NCI-H510A treated with DMSO at 0.1 percent for 48 hours (cell line): ENCODE results near the gene RAMAC.
"Not testable (repeated sequence)": the region's sequence is repeated elsewhere in the genome, so short reads cannot be mapped to it uniquely, and the experiment has no call there.

Source experiments
- DNase-seq: peaks from one replicate; lab custom pipeline; 2025; lab: John Stamatoyannopoulos, UW

RAMAC gene

DNA sequence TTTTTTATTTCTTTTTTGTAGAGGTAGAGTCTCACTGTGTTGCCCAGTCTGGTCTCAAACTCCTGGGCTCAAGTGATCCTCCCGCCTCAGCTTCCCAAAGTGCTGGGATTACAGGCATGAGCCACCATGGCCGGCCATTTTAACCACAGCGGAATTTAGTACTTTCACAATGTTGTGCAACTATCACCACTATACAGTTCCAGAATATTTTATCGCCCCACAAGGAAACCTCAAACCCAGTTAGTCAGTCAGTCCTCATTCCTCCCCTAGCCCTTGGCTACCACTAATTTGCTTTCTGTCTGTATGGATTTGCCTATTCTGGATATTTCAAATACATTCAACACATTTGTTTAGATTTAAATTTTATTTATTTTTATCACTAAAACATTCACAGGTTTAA is 17.9 kb upstream of the RAMAC start:
- DNase-seq = no peak

DNA sequence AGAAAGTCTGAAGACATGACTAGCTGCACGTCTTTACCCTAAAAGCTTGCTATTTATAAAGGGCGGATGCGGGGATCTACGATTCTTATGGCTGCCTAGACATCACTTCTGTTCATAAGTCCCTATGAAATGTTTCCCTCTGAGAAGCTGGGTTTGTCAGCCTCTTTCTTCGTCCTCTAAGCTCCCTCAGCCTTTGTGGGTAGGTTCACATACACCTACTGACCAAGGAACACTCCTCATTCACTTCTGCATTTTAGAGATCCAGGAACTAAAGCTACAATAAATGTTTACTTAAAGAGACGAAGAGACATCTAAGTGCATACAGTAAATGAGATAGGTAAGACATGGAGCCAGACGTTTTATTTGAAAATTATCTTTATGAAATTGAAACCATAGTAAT is 16.7 kb upstream of the RAMAC start:
- no peak for DNase-seq

DNA sequence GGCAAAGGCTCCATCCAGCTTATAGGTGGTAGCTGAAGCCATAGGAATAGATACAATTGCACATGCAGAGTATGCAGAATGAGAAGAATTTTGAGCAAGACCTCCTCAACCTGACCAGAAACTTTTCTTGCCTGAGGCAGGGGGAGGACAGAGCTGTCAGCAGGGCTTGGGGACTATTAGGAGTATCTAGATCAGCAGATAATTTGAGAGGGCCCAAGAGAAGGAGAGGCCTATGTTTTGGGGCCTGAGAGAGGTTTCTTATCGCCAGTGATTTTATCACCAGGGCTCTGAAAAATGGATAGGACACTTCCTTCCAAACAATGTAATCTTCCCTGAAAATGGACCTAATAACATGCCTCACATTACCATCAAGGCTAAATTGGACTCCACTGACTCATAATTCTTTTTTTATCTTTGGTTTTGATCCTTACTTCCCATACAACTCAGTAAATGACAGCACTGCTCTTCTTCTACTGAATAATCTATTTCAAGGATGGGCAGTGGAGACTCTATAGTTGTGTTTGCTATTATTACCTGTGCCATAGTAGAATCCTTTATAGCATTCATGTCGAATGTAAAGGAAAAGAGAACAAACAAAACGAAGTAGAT is 15.8 kb upstream of the RAMAC start:
- no peak for DNase-seq

DNA sequence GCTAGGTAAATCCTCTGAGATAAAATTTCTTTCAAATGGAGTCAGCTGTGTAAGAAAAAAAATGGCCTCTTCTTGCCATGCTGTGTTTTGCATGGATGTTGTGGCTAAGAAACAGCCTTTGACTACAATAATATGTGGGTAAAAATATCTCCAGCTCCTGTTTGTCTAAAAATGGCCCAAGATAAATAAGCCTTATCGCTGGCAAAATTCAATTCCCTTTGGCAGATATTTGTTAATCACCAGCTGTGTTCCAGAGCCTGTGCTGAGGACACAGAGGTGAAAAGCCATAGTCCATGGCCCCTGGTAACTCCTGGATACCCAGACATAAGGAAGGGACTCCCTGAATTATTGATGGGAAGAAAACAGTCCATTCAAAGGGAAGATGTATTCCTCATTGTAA is 15.3 kb upstream of the RAMAC start:
- DNase-seq = no peak

DNA sequence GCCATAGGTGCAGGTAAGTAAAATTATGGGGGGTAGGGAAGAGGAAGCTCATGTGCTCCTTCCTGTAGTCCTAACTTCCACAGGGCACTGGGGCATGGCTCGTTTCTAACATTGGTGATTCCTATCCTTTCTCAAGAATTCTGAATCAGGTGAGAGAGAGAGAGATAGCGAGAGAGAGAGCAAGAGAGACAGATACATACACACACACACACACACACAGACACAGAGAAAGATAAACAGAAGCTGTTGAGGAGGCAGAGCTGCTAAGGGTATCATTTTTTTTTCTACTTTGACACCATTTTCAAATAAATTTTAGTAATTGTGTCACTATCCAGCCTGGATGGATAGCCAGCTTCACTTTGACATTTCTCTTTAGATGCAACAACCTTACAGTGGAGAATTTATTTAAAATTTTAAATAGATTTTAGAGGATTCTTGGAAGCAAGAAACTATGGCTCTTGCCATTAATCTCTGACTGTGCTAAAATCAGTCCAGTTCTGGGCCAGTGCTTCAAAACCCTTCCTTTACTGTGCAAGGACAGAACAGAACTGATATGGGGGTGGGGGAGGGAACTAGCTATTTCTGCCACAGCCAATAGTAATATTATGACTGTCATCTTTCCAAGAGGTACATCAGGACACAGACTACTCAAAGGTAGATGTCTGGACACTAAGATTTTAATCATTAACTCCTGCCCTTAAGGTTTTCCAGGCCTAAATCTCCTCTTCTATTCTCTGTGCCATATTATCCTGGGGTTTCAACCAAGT is 14.6 kb upstream of the RAMAC start:
- no peak for DNase-seq

DNA sequence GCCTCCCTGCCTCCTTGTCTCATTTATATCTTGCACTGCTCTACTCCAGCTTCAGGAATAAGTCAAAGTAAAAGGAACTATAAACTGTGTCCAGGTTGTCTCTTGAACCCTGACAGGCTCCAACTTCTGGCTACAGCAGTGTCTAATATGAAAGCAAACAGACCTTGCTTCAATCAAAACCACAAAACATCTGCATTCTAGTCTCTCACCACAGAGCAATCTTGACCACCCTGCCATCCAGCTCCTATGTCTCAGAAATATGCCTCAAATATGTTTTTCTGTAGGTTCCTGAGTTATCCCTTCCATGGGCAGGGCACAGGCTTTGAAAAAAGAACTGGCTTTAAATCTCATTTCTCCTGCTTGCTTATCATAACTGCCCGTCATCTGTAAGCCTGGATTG is 13.0 kb upstream of the RAMAC start:
- no peak for DNase-seq

DNA sequence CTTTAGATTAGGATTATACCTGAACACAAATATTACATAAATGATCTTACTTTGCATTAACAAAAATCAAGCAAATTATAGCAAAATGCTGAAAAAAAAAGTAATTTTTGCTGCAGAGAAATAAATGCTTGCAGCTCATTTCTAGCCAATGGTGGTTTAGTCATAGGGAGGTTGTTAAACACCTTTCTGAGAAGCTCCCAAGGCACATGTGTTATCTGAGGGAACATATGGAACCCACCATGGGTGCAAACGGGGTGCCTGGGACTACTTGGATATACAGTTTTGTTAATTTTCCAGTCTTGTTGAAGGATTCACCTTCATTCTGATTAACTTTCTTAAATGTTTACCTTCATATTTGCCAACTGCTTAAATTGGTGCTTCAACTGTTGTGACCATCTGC is 8.9 kb upstream of the RAMAC start:
- DNase-seq = no peak

DNA sequence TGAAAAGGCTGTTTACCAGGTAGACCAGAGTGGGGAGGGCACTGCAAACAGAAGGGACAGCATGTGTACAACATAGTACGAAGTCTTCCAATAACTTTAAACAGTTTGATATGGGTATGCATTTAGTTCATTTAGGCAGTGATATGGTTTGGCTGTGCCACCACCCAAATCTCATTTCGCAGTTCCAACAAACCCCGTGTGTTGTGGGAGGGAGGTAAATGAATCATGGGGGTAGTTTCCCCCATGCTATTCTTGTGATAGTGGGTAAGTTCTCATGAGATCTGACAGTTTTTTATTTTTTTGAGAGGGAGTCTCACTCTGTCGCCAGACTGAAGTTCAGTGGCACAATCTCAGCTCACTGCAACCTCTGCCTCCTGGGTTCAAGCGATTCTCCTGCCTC is 7.6 kb upstream of the RAMAC start:
- no peak for DNase-seq

DNA sequence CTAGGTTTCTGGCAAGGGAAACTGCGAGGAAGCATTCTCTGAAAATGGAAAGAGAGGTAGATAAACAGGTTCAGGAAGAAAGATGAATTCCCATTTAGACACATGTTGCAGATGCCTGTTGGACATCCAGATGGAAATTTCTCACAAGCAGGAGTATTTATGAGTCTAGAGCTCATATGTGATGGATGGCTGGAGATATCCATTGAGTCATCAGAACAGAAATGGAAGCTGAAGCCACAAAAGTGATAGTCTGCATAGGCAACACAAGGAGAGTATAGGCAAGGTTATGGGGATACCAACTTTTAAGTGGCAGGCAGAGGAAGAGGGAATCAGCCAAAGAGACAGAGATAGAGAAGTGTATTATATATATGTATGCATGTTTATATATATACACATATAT is 6.3 kb upstream of the RAMAC start:
- DNase-seq = no peak

DNA sequence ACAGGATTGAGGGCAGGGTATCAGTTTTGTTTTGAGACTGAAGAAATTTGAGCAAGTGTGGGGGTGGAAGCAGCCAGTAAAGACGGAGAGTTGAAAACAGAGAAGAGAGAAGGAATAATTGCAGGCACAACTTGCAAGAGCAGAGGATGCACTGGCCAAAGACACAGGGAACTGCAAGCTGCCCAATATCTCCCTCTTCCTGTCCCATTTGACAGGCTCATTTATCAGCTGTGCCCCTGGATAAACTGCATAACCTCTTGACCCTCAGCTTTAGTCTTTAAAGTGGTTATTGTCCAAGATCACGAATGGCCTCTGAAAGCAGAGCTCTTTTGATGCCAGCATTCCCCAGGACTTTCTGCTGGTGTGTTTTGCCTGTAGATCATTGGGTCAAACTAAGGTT is 5.0 kb upstream of the RAMAC start:
- no peak for DNase-seq

DNA sequence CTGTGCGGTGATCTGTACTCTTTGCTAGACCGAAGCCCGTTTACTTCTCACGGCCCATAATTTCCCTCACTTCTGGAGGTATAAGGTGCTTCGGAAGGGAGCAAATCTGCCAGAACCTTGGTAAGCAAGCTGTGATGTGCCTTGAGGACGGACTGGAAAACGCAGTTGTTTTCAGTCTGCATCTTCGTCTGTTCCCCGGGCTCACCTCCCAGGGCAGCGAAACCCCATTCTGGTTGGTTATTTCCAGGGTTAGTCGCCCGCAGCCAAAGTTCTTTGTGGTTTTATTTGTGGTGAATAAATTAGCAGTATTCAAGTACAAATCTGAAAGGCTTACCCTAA is 401 bp downstream of the RAMAC start:
- DNase-seq = no peak

DNA sequence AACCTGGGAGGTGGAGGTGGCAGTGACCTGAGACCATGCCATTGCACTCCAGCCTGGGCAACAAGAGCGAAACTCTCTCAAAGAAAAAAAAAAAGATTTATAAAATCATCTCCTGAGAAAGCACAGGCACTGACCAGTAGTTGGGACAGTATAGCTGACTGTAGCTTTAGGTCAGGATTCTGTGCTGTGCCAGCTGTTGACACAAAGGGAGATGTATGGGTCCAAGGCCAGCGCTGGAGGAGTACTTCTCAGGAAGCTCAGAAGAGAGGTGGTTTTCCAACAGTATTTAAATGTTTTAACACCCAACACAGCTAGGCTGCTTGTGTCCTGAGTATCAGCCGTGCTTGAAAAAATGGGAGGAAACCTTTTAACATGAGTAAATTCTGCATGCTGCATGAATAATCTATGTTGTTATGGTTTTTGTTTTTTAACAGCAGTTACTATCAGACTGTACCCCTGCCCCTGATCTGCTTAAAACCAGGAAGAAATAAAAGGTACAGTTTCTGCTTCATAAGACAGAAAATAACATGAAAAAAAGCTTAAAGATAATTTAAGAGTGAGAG is 6.5 kb downstream of the RAMAC start:
- no peak for DNase-seq

DNA sequence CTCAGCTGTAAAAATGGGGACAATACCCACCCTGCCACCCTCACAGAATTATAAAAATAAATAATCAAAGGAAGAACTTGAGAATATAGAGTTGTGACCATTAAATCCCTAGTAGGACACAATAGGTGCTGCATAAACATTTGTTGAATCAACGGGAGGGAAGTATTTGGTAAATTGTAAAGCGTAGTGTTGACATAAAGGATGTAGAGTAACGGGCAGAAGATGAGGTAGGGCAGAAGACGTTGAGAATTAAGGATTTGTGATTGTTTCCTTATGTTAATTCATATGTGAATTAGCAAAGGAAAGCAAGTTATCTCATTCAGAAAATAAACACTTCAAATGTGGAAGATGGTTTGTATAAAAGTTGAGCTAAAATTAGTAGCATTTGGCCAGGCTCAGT is 7.1 kb downstream of the RAMAC start:
- no peak for DNase-seq

DNA sequence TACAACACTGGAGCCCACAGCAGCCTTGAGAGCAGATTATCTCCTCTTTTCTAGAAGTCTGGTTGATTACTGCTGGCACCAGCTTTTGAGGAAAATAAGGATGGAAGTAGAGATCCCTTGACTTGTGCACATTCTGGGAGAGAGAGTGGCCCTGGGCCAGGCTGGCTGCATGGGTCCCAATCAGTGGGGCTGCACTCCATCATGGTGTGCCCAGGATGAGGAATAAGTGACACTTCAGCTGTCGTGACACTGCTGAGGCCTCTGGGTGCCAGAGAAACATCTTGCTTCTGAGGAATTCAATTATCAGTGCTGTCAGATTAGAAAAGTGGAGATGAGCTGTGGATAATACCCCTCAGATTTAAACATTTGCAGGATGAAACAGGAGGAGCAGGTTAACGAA is 9.1 kb downstream of the RAMAC start:
- DNase-seq = no peak

DNA sequence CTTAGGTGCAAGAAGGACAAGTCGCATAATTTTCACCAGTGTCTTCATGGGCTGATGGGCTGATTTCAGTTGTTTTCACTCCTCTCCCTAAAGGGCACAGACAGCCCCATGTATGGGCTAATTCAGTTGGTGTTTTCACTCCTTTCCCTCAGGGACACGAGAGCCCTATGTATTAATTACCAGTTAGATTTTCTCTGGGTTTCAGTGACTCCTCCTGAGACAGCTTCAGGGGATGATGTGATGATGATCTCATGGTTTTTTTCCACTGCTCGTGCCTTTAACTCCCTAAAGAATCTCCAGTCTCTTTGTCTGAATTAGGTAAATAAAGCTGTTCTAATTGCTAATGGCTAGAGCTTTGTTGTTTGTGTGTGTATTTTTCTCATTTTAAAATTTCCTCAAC is 9.9 kb downstream of the RAMAC start:
- DNase-seq = no peak

DNA sequence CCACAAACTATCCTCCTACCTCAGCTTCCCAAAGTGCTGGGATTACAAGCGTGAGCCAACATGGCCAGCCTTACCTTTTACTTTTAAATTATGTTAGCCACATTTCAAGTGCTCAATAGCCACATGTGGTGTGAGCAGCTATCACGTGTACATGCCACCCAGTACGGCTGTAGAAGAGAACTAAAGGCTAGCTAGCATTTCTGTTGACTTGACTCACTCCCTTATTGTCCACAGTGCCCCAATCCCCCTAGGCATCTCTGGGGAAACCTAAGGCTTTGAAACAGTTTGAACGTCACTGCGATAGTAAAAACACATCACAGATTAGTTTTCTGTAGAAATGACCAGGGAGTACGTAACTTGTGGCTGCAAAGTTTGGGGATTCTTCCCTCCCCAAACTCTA is 13.4 kb downstream of the RAMAC start:
- DNase-seq = no peak

DNA sequence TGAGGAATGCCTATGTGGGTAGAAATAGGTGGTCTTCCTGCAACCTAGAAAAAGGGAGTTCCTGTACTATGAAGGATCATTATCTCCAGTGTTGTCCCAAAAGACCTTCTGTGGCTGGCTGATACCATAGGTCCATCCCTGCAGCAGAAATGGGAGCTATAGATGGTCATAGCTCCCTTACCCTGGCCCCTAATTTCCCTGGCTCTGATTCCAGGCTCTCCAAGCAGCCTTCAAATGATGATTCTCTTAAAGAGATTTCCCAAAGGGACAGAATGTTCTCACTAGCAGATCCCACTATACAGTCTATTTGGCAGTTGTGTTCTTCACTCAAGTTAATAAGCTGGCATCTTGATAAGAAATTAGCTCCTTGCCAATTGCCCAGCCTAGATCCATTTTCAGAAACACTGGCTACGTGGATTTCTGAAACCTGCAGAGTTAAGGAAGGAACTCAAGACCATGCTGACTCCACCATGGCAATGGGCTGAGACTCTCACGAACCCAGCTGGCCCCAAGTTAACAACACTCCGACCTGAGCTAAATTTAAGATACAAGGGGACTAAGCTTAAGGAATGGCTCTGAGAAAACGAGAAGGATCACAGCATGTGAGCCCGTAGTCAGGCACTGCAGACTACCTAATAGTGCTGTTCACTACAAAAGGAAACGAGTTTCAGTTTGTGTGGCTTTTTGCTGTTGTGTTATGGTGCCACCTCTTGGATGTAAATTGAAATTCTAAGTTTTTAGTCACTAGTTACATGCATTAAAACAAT is 14.1 kb downstream of the RAMAC start:
- peak; percentile 3 for DNase-seq

DNA sequence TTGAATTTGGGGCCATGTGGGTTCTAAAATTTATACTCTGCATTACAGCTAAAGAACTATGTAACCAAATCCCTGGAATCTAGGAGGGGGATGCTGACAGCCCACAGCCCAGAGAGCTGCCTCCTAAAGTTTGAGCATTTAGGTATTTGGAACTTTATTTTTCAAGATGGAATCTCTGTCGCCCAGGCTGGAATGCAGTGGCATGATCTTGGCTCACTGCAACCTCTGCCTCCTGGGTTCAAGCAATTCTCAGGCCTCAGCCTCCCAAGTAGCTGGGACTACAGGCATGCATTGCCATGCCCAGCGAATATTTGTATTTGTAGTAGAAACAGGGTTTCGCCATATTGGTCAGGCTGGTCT is 14.6 kb downstream of the RAMAC start:
- not testable (repeated sequence) for DNase-seq

DNA sequence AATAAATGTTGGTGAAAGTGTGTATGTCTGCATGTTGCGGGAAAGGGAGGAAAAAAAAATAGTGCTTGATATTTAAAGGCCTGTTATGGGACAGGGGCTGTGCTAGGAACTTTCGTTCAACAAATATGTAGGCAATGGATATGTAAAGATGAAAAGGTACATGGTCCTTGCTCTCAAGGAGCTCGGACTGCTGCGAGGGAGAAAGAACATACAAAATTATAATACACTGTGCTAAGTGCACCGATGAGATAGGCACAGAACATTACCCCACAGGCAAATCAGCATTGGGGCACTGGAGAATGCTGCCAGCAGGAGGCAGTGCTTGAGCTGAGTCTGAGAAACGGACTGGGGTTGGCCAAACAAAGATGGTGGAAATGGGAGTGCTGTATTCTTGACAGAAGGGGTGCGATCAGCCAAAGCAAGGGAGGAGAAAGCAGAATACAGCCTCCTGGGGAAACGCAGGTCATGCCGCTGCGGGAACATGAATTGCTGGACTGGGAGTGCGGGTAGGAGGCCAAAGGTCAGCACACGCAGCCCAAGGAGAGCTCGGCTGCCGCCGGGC is 24.8 kb downstream of the RAMAC start:
- DNase-seq = peak; percentile 44

DNA sequence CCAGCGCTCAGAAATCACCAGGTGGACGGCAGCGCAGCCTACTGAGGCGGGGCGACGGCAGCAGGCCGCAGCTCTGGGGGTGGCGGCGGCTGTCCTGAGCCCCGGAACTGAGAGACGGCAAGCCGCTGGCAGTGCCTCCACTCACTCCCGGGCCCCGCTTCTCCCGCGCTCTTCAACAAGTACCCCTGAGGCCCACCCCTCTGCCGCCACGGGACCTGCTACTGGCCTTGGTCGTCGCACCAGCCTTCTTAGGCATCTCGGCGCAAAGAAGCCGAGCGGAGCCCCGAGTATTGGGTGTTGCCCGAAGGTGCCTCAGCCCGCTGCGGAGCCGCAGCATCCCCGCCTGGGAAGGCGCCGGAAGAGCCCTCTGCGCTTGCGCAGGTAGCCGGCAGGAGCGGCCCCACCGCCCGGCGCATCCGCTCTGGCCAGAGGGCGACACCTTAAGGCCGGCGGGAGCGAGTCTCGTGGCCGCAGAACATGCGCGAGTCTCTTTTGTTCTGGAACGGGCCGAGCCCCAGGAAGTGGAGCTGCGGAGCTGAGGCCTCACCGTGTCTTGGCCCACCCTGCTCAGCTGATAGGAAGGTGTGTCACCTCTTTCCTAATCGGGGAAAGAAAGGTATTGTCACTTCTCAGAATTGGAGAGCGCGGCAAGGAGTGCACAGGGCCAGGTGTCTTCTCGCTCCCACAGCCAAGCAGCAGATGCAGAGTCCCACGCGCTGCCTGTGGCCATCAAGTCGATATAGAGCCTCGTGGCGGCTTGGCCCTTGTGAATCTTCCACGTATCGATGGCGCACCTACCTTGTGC is 25.5 kb downstream of the RAMAC start, which contains the start of gene C15orf40:
Gene C15orf40 (minus strand): TSS at position 369 of the 805 bp plus-strand sequence. CDS start 32 bp downstream, at position 337.
- DNase-seq = peak; percentile 78

DNA sequence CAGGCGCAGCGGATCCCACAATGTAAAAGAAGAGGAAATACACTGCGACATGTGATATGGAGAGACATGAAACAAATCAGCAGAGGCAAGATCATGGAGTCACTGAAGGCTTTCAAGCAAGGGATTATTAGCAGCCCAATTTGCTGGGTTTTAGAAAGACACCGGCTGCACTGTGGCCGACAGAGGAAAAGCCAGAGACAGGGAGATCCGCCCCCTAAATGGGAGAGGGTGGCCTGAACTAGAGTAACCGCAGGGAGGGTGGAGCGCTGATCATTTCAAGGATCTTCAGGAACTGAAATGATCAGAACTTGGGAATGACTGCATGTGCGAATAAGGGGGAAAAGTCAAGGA is 26.0 kb downstream of the RAMAC start:
- peak; percentile 27 for DNase-seq

DNA sequence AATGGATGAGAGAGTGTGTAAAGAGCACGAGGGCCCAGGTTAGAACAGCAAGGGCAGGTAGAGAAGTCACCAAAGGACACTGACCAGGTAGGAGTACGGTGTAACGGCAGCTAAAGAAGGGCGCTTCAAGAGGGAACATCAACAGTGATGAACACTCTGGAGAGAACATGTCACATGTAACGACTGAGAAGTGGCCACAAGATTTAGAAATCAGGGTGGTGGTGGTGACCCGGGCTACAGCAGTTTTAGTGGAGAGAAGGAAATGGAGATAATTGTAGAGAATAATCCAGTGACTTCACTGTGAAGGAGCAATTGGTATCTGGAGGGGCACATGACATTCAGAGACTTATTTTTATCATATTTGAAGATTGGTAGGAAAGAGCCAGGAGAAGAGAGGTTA is 26.6 kb downstream of the RAMAC start:
- DNase-seq = no peak
